GM21515 (cell line): ENCODE results near the gene GDF7.
A peak's percentile ranks its signal among the peaks of the same experiment; 100 is the strongest.

ENCODE experiments used
- ATAC-seq: cut with Tn5 transposase; IDR thresholded peaks from one replicate; pipeline ENCODE4 v1.9.1; 2021; ENCODE audit not compliant: unreplicated experiment

GDF7 gene

DNA sequence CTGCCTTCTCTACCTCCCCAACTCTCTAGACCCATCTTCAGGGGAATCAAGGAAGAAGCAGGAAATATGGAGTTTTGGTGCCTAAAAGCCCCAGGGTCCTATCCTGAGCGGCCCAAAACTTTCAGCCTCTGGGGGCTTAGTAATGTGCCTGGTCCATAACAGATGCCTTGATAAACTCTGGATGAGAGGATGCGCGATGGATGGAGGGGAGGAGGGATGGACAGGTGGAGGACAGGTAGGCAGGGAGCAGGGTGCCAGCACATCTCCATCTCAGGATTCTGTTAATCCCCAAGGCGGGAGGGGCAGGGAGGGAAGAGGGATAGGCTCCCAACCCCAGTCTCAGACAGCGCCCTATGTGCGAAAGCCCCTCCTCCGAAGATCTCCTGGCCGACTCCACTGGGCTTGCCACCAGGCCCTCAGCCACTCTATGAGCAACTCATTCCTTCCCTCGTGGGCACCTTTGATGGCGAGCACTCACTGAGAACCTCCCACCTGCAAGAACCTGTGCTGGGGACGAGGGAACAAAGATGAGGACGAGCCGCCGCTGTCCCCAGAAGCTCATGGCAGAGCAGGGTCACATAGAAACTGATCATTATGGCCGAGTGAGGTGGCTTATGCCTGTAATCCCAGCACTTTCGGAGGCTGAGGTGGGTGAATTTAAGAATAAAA, 39.1 kb upstream of the GDF7 start:
- no peak for ATAC-seq

GRCh38 chr2:20629181-20629580, 37.8 kb upstream of the GDF7 start:
- no peak for ATAC-seq

DNA sequence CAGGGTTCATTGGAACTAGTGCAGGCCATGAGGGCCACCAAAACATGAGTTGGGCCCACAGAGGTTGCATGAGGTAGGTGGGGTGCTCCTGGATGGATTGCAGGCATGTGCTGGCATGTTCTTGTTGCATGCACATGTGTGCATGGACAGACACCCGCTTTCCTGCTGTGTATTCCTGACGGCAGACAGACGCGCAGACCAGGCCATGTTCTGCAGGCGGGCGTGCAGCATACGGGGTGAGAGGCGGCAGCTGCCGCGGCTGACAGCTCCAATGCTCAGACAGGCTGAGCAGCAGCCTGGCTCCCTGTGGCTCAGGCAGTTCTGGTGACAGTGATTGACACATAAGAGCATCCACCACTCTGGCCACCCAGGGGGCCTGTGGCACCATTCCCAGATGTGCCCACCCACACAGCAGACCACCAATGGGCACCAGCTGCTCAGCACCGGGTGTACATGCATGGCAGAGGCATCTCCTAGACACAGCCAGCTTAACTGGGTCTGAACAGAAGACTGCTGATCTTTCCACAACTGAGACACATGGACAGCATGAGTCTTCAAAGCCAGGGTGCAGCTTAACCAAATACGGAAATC, 37.3 kb upstream of the GDF7 start:
- ATAC-seq, result no peak

DNA sequence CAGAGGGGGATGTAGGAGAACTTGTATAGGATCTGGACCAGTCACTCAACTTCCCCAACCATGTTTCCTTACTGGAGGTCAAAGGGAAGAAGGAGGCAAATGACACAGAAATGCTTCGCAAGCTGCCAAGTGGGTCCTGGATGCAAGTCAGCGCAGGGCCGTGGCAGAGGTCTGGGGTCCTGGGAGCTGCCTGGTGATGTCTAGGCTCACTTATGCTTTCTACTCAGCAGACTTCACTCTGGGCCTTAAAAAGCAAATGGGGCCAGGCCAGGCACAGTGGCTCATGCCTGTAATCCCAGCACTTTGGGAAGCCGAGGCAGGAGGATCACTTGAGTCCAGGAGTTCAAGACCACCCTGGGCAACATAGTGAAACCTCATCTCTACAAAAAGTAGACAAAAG, 36.0 kb upstream of the GDF7 start:
- ATAC-seq, result no peak

DNA sequence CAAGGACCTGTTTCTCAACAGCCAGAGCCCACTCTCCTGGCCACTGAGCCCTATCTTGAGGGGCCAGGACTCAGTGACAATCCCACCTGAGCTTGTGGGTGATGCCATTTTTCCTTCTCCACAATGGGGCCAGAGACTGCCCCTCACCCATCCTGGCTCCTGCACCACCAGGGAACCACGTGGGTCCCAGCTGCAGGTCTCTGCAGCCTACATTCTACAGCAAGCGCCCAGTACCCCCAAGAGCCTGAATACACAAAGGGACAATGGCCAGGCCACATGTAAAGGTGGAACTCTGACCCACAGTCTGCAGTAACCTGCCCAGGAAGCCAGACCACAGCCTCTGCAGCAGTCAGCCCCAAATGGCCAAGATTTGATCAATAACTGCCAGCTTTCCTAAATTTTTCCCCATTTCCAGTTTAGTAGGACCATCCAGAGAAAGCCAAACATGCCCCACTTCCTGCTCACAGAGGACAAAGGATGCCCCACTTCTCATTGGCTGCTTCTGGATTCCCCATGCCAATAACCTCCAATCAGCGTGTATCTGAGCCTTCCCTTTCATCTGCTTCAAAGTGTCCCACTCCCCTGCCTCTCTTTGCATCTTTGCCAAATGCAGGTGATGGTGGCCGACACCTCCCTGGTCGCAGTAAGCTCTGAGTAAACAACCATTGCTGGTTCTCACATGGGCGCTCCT, 35.2 kb upstream of the GDF7 start:
- ATAC-seq, result no peak

DNA sequence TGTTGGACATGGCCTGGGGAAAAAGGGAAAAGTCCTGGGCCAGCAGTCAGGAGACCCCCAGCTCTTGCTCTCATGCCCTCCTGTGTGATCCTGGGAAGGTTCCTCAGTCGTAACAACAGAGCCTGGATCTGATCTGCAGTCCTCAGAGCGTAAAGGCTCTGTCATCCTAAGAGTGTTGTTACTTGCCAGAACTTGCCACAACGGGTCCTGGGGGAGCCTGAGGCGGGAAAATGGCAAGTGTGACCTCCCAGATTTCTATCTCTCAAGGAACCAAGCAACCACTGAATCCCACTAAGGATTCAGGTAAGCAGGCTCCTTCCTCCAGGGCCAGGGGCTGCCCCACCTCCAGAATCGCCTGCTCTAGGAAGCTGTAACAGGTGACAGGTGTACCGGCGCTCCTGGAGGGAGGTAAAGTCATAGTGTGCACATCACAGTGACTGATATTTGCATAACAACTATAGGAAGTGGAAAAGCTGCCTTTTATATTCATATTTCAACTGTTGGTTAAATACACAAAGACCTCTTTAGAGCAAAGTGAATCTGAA, 34.4 kb upstream of the GDF7 start:
- no peak for ATAC-seq

DNA sequence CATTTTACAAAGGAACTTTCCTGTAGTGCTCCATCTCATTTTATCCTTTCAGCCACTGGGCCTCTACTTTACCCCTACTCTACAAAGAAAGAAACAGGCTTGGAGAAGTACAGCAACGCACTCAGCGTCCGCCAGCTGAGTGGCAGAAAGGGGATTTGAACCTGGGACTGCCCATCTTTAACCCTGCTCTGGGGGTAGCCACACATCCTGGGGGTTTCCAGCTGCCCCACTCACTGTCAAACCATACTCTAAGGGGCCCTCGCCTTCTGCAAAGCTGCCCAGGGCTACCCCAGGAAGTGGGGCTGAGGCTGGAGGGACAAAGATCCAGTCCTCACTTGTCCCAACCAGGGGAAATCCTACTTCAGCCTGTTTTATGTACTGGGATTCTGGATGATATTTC, 33.9 kb upstream of the GDF7 start:
- ATAC-seq, result no peak

GRCh38 chr2:20633794-20634506, 33.0 kb upstream of the GDF7 start:
- ATAC-seq, result no peak

GRCh38 chr2:20634507-20635112, 32.3 kb upstream of the GDF7 start:
- no peak for ATAC-seq

DNA sequence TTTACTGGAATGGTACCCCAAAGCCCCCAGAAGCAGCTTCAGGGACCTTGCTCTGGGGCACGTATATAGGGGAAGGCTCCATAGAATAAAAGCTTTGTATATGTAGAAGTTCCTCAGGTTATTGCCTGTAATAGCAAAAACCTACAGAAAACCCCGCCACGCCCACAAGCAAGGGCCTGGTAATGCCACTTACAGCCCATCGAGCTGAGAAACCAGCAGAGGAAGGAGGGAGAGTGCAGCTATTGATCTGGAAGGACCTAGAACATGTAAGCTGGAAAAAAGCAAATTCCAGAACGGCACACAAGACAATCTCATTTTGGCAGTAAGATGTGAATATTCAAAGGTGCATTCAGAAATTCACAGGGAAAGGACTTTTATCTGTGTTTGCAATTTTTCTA, 31.8 kb upstream of the GDF7 start:
- no peak for ATAC-seq

DNA sequence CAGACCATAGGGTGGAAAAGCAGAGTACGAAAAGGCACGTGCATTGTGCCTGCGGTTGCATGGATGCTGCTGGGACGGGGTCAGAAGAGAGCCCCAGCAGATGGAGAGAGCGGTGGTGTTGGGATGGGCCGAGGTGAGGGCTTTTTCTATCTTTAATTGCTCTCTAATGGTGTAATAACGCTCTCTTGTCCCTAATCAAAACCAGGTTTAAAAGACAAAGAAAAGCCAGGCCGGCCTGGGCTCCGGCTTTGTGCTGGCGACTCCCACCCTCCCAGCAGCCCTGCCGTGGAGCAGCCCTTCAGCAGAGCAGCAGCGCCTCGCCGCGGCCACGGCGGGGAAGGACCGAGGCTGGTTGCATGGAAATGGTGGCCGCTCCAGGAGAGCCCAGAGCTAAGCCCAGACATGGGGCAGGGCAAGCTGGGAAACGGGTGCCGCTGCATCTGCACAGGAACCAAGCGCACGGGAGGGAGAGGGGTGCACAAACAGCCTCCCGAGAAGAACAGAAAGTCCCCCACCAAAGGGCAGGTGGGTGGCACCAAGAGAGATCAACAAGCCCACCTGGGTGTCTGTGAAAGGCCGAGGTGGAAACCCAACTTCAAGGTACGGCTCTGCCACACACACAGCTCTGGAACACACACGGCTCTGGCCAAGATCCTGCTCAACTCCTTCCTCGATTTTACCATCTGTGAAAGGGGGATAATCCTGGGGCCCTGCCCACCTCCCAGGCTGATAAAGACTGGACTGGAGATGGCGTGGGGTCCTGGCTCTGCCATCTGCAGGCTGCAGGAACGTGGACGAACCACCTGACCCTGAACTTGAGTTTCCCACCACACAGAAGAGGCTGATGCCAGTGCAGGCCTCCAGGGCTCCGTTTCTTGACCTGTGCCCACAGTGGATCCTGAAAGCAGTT, 31.0 kb upstream of the GDF7 start:
- ATAC-seq, result peak; percentile 84

GRCh38 chr2:20637147-20637546, 29.8 kb upstream of the GDF7 start:
- no peak for ATAC-seq

DNA sequence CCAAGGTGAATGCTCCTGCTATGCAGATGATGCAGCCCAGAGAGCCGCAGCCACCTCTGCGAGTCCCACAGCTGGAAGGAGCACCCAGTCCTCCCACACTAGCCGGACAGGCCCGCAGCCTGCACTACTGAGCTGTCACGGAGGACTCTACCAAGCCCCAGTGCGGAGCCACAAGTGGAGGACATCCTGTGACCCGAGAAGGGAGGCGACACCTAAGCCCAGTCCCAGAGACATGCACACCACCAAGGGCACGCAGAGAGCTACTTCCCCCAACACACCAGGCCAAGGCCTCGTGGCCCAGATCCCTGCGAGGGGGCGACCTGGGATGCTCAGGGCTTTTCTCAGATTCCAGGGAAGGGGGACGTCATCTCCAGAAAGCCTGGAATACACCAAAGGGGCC, 28.9 kb upstream of the GDF7 start:
- no peak for ATAC-seq

GRCh38 chr2:20638646-20639430, 28.1 kb upstream of the GDF7 start:
- no peak for ATAC-seq

GRCh38 chr2:20640411-20641122, 26.4 kb upstream of the GDF7 start:
- ATAC-seq, result no peak

GRCh38 chr2:20641123-20641985, 25.6 kb upstream of the GDF7 start:
- no peak for ATAC-seq

DNA sequence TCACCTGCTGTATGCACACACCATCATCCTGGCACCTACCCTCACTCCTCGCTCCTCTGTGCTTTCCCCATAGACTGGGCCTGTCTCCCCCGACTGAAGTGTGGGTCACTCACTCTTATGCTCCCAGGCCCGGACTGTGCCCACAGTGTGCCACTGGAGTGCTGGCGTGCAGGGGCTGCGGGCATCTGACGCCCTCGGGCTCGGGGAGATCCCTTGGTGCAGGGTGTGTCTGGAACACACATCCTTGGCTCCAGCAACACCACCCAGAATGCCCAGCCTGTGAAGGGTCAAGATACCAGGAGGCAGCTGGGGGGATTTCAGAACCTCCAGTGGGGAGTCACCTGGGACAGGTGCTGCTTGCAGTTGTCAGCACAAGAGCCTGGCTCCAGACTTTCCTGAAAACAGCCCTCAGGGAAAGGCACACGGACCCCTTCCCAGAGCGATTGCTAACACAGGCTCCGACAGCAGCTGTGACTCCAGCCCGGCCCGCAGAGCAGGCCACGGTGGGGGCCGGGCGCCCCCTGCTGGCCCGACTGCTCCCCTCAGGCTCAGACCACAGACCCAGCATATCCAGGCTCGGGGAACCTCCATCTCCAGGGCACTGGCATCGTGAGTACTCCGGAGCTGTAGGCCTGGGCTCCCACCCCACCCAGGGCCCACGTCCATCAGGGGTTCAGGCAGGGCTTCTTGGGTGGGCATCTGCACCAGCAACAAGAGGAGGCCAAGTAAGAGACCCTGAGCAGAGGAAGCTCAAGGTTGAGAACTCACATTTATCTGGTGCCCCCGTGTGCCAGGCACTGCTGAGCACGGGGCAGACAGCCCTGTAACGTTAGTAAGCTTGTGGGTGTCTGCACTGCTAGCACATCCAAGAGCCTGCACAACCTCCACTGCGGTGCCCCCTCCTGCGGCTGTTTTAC, 24.6 kb upstream of the GDF7 start:
- peak; percentile 97 for ATAC-seq
